Measurements from ENCODE around the gene CNNM3. TPM values are rescaled to one million over a fixed set of nuclear protein-coding genes. Genes with fewer than 3 reads are reported as not detected.

Gene CNNM3
- total RNA-seq, 1 experiment from 2014 or later, result 62.5 TPM

DNA sequence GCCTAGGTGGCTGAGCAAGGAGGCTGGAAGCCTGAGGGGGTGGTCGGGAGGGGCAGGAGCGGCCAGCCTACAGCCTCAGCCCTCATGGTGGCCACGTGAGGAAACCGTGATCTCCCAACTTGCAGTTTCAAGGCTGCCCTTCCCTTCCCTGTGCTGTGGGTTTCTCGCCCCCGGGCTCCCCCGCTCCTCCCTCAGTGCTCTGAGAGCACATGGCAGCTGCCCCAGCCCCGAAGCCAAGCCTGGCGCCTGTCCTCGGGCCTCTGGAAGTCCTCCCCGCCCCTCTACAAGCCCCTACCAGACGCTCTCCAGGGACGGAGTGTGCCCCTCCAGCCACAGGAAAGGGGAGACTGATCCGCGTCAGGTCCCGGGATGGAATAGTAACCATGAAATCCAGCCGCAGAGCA is 28.3 kb downstream of the CNNM3 start:
- Mint-ChIP-seq H3K27me3 (ENCODE audit: insufficient read depth, unreplicated experiment) (no peaks in the 10 kb centered on the region), H3K27ac (ENCODE audit: unreplicated experiment) (no peak overlapping the region), H3K4me1 (ENCODE audit: low read depth, unreplicated experiment) (no peaks in the 10 kb centered on the region), H3K4me3 (ENCODE audit: unreplicated experiment) (no peak overlapping the region), H3K36me3 (ENCODE audit: insufficient read depth, unreplicated experiment) (peaks cover 73% of the 10 kb centered on the region), H3K9me3 (ENCODE audit: unreplicated experiment) (no peaks in the 10 kb centered on the region)
- no peaks in the 10 kb centered on the region for H3K9me3 ChIP-seq
- no TSS peak for BruUV-seq (replicated peaks)
- H3K27me3 ChIP-seq (replicated peaks; ENCODE audit: control insufficient read depth, insufficient read depth, low read length), result no peaks in the 10 kb centered on the region
- intact Hi-C loops (cut with micrococcal nuclease; ENCODE audit: unreplicated experiment), result no loop called here
- peaks cover 3% of the 10 kb centered on the region; the same call in 1 of the 2 replicates for H3K4me1 ChIP-seq
- ChIA-PET CTCF (interaction anchor here (0.6 to 0.7 kb wide), 2 partner anchors 14 to 248 kb away, joined by 6 to 7 read pairs; no protein-coding TSS in a partner anchor), POLR2A (no interaction called here)
- peaks cover 2% of the 10 kb centered on the region for H3K36me3 ChIP-seq (ENCODE audit: control insufficient read depth, insufficient read depth, low read length)
- no peak overlapping the region for H3K4me3 ChIP-seq (ENCODE audit: low read depth, low read length)
- TF ChIP-seq CTCF (IDR thresholded peaks at IDR 0.05; ENCODE audit: insufficient read depth in 1 of 2, low read depth in 1 of 2, low read length in 1 of 2, severe bottlenecking in 1 of 2, unreplicated experiment in 1 of 2), result no peak
- no peak for DNase-seq

DNA sequence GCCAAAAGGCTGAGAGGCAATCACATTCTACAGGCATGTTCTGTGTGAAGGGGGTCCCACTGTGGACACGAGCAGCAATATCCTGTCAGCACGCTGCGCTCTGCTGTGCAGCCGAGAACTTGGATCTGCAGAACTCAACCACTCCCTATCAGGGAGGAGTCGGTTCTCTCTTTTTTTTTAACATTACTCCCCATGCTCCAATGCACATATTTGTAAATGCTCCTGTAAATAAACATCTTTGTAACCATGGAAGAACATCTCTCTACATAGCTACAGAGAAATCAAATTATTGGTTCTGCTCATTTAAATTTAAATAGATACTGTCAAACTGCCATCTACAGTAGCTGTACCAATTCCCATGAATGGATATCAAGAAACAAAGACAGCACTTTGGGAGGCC is 30.8 kb downstream of the CNNM3 start:
- Mint-ChIP-seq H3K36me3 (ENCODE audit: insufficient read depth, unreplicated experiment) (peaks cover 55% of the 10 kb centered on the region), H3K27me3 (ENCODE audit: insufficient read depth, unreplicated experiment) (no peaks in the 10 kb centered on the region), H3K27ac (ENCODE audit: unreplicated experiment) (no peak overlapping the region), H3K4me3 (ENCODE audit: unreplicated experiment) (no peak overlapping the region), H3K9me3 (ENCODE audit: unreplicated experiment) (no peaks in the 10 kb centered on the region), H3K4me1 (ENCODE audit: low read depth, unreplicated experiment) (no peaks in the 10 kb centered on the region)
- Histone ChIP-seq H3K27me3 (replicated peaks; ENCODE audit: control insufficient read depth, insufficient read depth, low read length) (no peaks in the 10 kb centered on the region), H3K4me3 (ENCODE audit: low read depth, low read length) (no peak overlapping the region), H3K9me3 (no peaks in the 10 kb centered on the region), H3K4me1 (peaks cover 3% of the 10 kb centered on the region; the same call in 1 of the 2 replicates), H3K36me3 (ENCODE audit: control insufficient read depth, insufficient read depth, low read length) (peaks cover 4% of the 10 kb centered on the region)
- ChIA-PET CTCF (interaction anchor here (0.7 kb wide), 1 partner anchor 122 kb away, joined by 6 read pairs; no protein-coding TSS in a partner anchor), POLR2A (no interaction called here)
- TF ChIP-seq CTCF (IDR thresholded peaks at IDR 0.05; ENCODE audit: insufficient read depth in 1 of 2, low read depth in 1 of 2, low read length in 1 of 2, severe bottlenecking in 1 of 2, unreplicated experiment in 1 of 2), result no peak
- no TSS peak for BruUV-seq (replicated peaks)
- DNase-seq, result no peak
- intact Hi-C loops (cut with micrococcal nuclease; ENCODE audit: unreplicated experiment), result no loop called here

- Mint-ChIP-seq H3K36me3 (ENCODE audit: insufficient read depth, unreplicated experiment) (peaks cover 55% of the 10 kb centered on the region), H3K27me3 (ENCODE audit: insufficient read depth, unreplicated experiment) (no peaks in the 10 kb centered on the region), H3K4me3 (ENCODE audit: unreplicated experiment) (no peak overlapping the region), H3K27ac (ENCODE audit: unreplicated experiment) (no peak overlapping the region), H3K4me1 (ENCODE audit: low read depth, unreplicated experiment) (no peaks in the 10 kb centered on the region), H3K9me3 (ENCODE audit: unreplicated experiment) (no peaks in the 10 kb centered on the region)
- Histone ChIP-seq H3K4me1 (peaks cover 3% of the 10 kb centered on the region; the same call in 1 of the 2 replicates), H3K36me3 (ENCODE audit: control insufficient read depth, insufficient read depth, low read length) (peaks cover 4% of the 10 kb centered on the region), H3K4me3 (ENCODE audit: low read depth, low read length) (no peak overlapping the region), H3K9me3 (no peaks in the 10 kb centered on the region), H3K27me3 (replicated peaks; ENCODE audit: control insufficient read depth, insufficient read depth, low read length) (no peaks in the 10 kb centered on the region)
- TF ChIP-seq CTCF (IDR thresholded peaks at IDR 0.05; ENCODE audit: insufficient read depth in 1 of 2, low read depth in 1 of 2, low read length in 1 of 2, severe bottlenecking in 1 of 2, unreplicated experiment in 1 of 2), result no peak
- ChIA-PET POLR2A (no interaction called here), CTCF (interaction anchor here (0.7 kb wide), 1 partner anchor 11 kb away, joined by 3 read pairs; no protein-coding TSS in a partner anchor)
- DNase-seq, result no peak
- intact Hi-C loops (cut with micrococcal nuclease; ENCODE audit: unreplicated experiment), result no loop called here
- no TSS peak for BruUV-seq (replicated peaks)
Measured at GRCh38 chr2:96847586-96847985, 31.5 kb downstream of the CNNM3 start.
